Activated CD4-positive, alpha-beta T cell treated with anti-CD3 and anti-CD28 coated beads, Interleukin-2, Interleukin-6, amounts not matched to agents 100 ng/mL and 50 ng/mL, durations not matched to agents 16 hours and 8 hours (primary cell): ENCODE data around the gene RPL7A.

ENCODE experiments used
- DNase-seq: peaks from one replicate; pipeline ENCODE4 v3.0.0-alpha.2; 2020

RPL7A gene

DNA sequence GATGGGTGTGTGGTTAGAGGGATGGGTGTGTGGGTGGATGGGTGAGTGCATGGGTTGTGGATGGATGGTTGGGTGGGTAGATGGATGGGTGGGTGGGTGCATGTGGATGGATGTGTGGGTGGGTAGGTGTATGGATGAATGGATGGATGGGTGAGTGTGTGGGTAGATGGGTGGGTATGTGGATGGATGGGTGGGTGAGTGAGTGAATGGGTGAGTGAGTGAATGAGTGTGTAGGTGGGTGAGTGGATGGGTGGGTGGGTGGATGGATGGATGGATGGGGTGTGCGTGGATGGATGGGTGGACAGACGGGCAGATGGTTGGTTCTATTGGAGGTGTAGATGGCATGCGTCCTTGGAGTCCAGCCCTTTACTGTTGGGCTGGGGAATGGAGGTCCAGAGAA is 45.4 kb downstream of the RPL7A start:
- DNase-seq, result no peak

DNA sequence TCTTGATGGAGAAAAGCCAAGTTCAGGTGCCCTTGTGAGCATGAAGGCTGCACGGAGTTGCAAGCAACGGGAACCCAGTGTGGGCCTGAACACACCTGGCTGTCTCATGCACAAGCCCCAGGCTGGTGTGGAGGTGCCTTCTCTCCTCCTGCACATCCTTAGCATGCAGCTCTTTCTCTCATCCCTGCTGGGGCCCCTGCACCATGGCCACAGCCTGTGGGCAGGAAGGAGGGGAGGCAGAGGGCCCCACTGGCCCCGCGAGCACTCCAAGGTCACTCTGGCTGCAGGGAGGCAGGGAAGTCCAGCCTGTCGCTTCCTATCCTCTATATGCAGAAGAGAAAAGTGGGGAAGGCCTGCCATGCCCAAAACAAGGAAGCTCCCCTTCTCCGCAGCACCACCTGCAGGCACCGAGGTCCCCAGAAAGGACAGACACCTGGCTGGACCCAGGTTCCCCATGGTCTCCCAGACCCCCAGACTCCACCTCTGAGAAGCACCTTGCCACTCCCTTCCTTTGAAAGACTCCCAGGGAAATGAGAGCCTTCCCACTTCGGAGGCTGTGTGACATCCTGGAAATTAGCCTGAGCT is 46.8 kb downstream of the RPL7A start:
- DNase-seq, result no peak

- DNase-seq, result no peak
Measured at GRCh38 chr9:133396952-133397351, 48.9 kb downstream of the RPL7A start.

GRCh38 chr9:133397370-133397769 is 49.4 kb downstream of the RPL7A start:
- DNase-seq, result no peak

GRCh38 chr9:133397895-133398294 is 49.9 kb downstream of the RPL7A start:
- DNase-seq, result no peak

GRCh38 chr9:133400292-133400691 is 52.3 kb downstream of the RPL7A start:
- no peak for DNase-seq
